ENCODE measurements around the gene FIS1.

DNA sequence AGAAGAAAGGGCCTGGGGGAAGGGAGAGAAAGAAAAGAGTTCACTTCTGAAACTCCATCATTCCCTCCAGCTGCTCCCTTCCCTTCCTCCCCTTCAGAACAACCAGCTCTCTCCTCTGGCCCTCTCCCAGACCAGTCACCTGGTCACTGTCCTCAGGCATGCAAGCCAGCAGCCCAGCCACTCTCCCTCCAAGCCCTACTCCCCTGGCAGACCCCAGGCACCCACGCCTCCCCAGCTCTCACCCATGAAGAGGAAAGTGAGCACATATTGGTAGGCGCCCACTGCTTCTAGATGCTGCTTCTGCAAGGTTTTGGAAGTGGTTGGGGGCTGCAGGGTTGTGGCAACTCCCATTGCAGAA, 44.4 kb downstream of the FIS1 start:
- TF ChIP-seq, protein P1, sequence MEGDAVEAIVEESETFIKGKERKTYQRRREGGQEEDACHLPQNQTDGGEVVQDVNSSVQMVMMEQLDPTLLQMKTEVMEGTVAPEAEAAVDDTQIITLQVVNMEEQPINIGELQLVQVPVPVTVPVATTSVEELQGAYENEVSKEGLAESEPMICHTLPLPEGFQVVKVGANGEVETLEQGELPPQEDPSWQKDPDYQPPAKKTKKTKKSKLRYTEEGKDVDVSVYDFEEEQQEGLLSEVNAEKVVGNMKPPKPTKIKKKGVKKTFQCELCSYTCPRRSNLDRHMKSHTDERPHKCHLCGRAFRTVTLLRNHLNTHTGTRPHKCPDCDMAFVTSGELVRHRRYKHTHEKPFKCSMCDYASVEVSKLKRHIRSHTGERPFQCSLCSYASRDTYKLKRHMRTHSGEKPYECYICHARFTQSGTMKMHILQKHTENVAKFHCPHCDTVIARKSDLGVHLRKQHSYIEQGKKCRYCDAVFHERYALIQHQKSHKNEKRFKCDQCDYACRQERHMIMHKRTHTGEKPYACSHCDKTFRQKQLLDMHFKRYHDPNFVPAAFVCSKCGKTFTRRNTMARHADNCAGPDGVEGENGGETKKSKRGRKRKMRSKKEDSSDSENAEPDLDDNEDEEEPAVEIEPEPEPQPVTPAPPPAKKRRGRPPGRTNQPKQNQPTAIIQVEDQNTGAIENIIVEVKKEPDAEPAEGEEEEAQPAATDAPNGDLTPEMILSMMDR (IDR thresholded peaks at IDR 0.05), result no peak
- no peak for TF ChIP-seq POLR2A (IDR thresholded peaks at IDR 0.05)

Measured in Peyer's patch (tissue), 4 donors.